ENCODE results near the gene LMX1A. TPM values are rescaled to one million over a fixed set of nuclear protein-coding genes. Genes with fewer than 3 reads are reported as not detected.

The LMX1A gene
- total RNA-seq, 1 donor from 2014 or later = 0.11 TPM

- peaks cover 8% of the 10 kb centered on the region for H3K4me1 ChIP-seq
- H3K27ac ChIP-seq (replicated peaks) = no peak overlapping the region
- no peaks in the 10 kb centered on the region for H3K9me3 ChIP-seq (replicated peaks)
- H3K4me3 ChIP-seq = no peak overlapping the region
- DNase-seq = no peak
- intact Hi-C loops (cut with micrococcal nuclease) = no loop called here
- H3K36me3 ChIP-seq = no peaks in the 10 kb centered on the region
- TF ChIP-seq CTCF (IDR thresholded peaks at IDR 0.05; ENCODE audit: borderline replicate concordance) = no peak
- peaks cover 8% of the 10 kb centered on the region for H3K27me3 ChIP-seq (ENCODE audit: low read depth)
These were observed 182.7 kb downstream of the LMX1A start for GRCh38 chr1:165173818-165174217.

DNA sequence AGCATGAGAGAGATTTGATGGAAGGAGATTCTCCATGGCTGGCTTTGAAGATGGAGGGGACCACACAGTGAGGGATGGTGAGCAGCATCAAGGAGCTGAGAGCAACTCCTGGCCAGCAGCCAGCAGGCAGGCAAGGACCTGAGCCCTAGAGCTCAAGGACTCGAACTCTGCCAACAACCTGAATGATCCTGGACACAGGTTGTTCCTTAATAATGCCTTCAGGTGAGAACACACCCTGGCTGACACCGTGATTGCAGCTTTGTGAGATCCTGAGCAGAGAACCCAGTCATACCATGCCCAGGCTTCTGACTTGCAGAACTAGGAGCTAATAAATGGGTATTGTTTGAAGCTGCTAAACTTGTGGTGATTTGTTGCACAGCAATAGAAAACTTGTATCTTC, 183.1 kb downstream of the LMX1A start:
- TF ChIP-seq CTCF (IDR thresholded peaks at IDR 0.05; ENCODE audit: borderline replicate concordance) = no peak
- H3K9me3 ChIP-seq (replicated peaks) = no peaks in the 10 kb centered on the region
- H3K4me3 ChIP-seq = no peak overlapping the region
- peaks cover 8% of the 10 kb centered on the region for H3K4me1 ChIP-seq
- intact Hi-C loops (cut with micrococcal nuclease) = no loop called here
- no peak overlapping the region for H3K27ac ChIP-seq (replicated peaks)
- no peak for DNase-seq
- H3K27me3 ChIP-seq (ENCODE audit: low read depth) = peaks cover 12% of the 10 kb centered on the region
- no peaks in the 10 kb centered on the region for H3K36me3 ChIP-seq

DNA sequence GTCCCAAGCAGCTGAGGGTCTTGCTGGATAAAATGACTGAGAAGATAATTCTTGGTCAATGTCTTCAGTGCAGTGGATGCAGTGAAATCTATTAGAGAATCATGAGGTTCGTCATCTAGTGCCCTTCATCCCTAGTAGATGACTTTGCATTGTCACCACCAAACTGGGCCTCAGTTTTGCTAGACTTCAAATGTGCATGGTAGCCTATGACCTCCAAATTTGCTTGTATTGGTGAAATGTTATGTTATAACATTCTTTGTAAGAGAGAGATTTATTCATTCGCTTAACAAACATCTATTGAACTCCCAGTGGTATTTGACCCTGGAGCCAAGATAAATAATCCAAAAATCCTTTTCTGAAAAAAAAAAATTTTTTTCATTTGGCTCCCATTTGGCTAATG, 183.8 kb downstream of the LMX1A start:
- no peaks in the 10 kb centered on the region for H3K36me3 ChIP-seq
- H3K27me3 ChIP-seq (ENCODE audit: low read depth) = peaks cover 20% of the 10 kb centered on the region
- no peaks in the 10 kb centered on the region for H3K9me3 ChIP-seq (replicated peaks)
- H3K4me1 ChIP-seq = peaks cover 8% of the 10 kb centered on the region
- intact Hi-C loops (cut with micrococcal nuclease) = no loop called here
- no peak for DNase-seq
- no peak overlapping the region for H3K27ac ChIP-seq (replicated peaks)
- no peak for TF ChIP-seq CTCF (IDR thresholded peaks at IDR 0.05; ENCODE audit: borderline replicate concordance)
- H3K4me3 ChIP-seq = no peak overlapping the region

- no peak for DNase-seq
- Histone ChIP-seq H3K27ac (replicated peaks) (no peak overlapping the region), H3K9me3 (replicated peaks) (no peaks in the 10 kb centered on the region), H3K36me3 (no peaks in the 10 kb centered on the region), H3K4me3 (no peak overlapping the region), H3K4me1 (peaks cover 5% of the 10 kb centered on the region), H3K27me3 (ENCODE audit: low read depth) (peaks cover 23% of the 10 kb centered on the region)
- intact Hi-C loops (cut with micrococcal nuclease) = no loop called here
- no peak for TF ChIP-seq CTCF (IDR thresholded peaks at IDR 0.05; ENCODE audit: borderline replicate concordance)
These were observed 186.8 kb downstream of the LMX1A start for GRCh38 chr1:165169729-165170128.

DNA sequence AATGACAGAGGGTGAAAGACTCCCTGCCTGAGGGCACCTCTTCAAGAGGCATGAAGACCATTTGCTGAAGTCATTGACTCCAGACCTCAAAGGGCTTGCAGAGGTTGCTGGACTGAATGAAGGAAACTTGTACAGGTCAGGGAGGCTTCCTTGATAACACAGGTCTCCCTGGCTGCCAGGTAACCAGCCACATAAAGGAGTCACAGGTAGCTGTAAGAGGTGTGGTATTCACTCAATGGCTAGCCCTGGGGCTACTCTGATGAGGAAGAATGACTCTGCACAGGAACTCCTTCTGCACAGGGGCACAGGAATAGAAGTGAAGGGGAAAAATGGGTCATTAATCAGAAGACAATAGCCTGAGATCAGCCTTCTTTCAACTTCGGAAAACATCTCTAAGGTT, 187.5 kb downstream of the LMX1A start:
- TF ChIP-seq CTCF (IDR thresholded peaks at IDR 0.05; ENCODE audit: borderline replicate concordance) = no peak
- Histone ChIP-seq H3K27ac (replicated peaks) (no peak overlapping the region), H3K9me3 (replicated peaks) (no peaks in the 10 kb centered on the region), H3K27me3 (ENCODE audit: low read depth) (peaks cover 23% of the 10 kb centered on the region), H3K4me3 (no peak overlapping the region), H3K4me1 (no peaks in the 10 kb centered on the region), H3K36me3 (no peaks in the 10 kb centered on the region)
- DNase-seq = no peak
- intact Hi-C loops (cut with micrococcal nuclease) = no loop called here

GRCh38 chr1:165168467-165168866, 188.0 kb downstream of the LMX1A start:
- peaks cover 23% of the 10 kb centered on the region for H3K27me3 ChIP-seq (ENCODE audit: low read depth)
- no peaks in the 10 kb centered on the region for H3K4me1 ChIP-seq
- TF ChIP-seq CTCF (IDR thresholded peaks at IDR 0.05; ENCODE audit: borderline replicate concordance) = no peak
- H3K27ac ChIP-seq (replicated peaks) = no peak overlapping the region
- intact Hi-C loops (cut with micrococcal nuclease) = no loop called here
- H3K9me3 ChIP-seq (replicated peaks) = no peaks in the 10 kb centered on the region
- no peaks in the 10 kb centered on the region for H3K36me3 ChIP-seq
- no peak for DNase-seq
- no peak overlapping the region for H3K4me3 ChIP-seq
